ENCODE measurements around the gene CCM2L. TPM values are rescaled to one million over a fixed set of nuclear protein-coding genes. Genes with fewer than 3 reads are reported as not detected.

CCM2L gene
- total and polyA plus RNA-seq, 9 donors, result 1.4 to 9.9 (median 3.4) TPM

DNA sequence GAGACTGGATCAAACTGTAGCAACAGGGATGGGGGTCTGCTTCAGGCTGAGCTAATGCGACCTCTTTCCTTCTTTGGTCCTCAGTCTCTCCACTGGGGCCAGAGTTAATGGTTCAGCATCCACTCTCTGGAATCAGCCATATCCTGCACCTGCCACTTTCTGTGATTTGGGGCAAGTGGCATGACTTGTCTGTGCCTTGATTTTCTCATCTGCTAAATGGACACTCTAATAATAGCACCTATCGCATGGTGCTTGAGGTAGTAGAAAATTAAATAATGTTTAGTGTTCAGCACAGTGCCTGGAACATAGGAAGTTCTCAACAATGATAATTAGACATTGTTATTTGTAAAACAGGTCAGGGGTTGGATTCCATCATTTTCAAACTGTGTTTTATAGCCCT, 35.9 kb upstream of the CCM2L start:
- Histone ChIP-seq H3K36me3 (no peaks in the 10 kb centered on the region), H3K27me3 (no peaks in the 10 kb centered on the region), H3K4me1 (ENCODE audit: insufficient read depth) (no peaks in the 10 kb centered on the region), H3K27ac (no peak overlapping the region), H3K4me3 (no peak overlapping the region), H3K9me3 (no peaks in the 10 kb centered on the region)
- DNase-seq, result no peak
- WGBS, 3 donors, result 82 to 95% (median 91%) methylated on average over 2 of the region's 2 CpGs
- TF ChIP-seq, protein P1, sequence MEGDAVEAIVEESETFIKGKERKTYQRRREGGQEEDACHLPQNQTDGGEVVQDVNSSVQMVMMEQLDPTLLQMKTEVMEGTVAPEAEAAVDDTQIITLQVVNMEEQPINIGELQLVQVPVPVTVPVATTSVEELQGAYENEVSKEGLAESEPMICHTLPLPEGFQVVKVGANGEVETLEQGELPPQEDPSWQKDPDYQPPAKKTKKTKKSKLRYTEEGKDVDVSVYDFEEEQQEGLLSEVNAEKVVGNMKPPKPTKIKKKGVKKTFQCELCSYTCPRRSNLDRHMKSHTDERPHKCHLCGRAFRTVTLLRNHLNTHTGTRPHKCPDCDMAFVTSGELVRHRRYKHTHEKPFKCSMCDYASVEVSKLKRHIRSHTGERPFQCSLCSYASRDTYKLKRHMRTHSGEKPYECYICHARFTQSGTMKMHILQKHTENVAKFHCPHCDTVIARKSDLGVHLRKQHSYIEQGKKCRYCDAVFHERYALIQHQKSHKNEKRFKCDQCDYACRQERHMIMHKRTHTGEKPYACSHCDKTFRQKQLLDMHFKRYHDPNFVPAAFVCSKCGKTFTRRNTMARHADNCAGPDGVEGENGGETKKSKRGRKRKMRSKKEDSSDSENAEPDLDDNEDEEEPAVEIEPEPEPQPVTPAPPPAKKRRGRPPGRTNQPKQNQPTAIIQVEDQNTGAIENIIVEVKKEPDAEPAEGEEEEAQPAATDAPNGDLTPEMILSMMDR (IDR thresholded peaks at IDR 0.05), result no peak
- TF ChIP-seq EP300 (IDR thresholded peaks at IDR 0.05) (no peak), POLR2A (IDR thresholded peaks at IDR 0.05) (no peak)
- intact Hi-C loops (cut with DNase I), result no loop called here

DNA sequence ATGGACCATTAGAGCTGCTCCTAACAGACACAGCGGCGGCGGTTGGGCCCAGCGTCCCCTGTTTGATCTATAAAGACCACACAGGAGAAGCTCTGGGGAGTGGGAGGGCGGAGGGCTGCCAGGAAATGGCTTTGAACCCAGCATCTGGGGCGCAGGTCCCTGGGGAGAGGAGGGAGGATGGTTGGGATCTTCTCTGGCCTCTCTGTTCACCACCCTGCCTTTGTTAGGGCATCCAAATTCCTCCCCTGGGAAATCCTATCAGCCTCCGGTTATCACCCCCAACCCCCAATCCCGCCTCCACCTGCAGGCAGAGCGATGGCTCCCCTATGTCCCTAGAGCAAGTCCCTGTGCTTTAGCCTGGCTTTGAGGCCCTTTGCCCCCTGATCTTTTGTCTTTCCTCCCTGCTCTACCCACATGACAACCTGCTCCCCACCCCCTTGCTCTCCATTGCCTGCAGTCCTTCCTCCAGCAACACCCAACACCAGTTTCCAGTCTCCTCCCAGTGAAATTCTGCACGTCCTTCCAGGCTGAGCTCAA, 35.2 kb upstream of the CCM2L start:
- Histone ChIP-seq H3K27me3 (no peaks in the 10 kb centered on the region), H3K9me3 (no peaks in the 10 kb centered on the region), H3K4me3 (no peak overlapping the region), H3K4me1 (ENCODE audit: insufficient read depth) (no peaks in the 10 kb centered on the region), H3K36me3 (no peaks in the 10 kb centered on the region), H3K27ac (no peak overlapping the region)
- no peak for TF ChIP-seq POLR2A (IDR thresholded peaks at IDR 0.05)
- TF ChIP-seq, protein P1 (IDR thresholded peaks at IDR 0.05), result no peak
- TF ChIP-seq EP300 (IDR thresholded peaks at IDR 0.05), result no peak
- intact Hi-C loops (cut with DNase I), result no loop called here
- no peak for DNase-seq
- 8 to 12% (median 9%) methylated on average over 10 of the region's 10 CpGs for WGBS, 3 donors

DNA sequence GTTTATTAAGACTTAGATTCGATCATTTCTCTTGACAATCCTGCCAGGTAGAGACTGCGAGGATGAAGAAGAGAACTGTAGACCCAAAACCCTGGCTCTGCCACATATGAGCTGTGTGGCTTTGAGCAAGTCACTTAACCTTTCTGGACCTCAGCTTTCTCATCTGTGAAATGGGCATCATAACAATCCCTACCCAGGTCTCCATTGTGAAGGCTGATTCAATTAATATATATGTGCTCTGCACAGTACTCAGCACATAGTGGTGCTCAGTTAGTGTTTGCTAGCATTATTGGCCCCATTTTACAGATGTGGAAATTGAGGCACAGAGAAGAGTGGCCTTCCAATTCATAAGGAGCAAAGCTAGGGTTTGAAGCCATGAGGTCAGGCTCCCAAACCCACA, 34.4 kb upstream of the CCM2L start:
- WGBS, 3 donors, result 76 to 83% (median 78%) methylated on average over 2 of the region's 2 CpGs

DNA sequence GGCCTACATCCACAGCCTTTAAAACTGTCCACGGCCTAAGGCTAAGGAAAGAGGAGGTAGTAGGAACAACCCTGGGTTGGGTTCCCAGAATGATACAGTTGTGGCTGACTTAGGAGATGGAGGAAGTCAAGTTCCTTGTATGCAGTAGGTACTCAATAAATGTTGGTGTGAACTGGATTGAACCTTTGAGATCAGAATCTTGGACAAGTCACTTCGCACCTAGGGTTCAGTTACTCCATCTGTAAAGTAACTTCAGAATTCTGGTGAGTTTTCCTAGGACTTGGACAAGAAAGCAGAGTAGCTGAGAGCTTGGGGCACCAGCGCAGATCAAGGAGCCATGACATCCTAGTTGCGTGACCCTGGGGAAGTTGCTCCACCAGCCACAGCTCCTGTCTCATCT, 33.2 kb upstream of the CCM2L start:
- no peak for DNase-seq
- no peaks in the 10 kb centered on the region for H3K9me3 ChIP-seq
- no peak overlapping the region for H3K4me3 ChIP-seq
- H3K4me1 ChIP-seq (ENCODE audit: insufficient read depth), result no peaks in the 10 kb centered on the region
- no peaks in the 10 kb centered on the region for H3K36me3 ChIP-seq
- no peaks in the 10 kb centered on the region for H3K27me3 ChIP-seq
- intact Hi-C loops (cut with DNase I), result no loop called here
- TF ChIP-seq, protein P1 (IDR thresholded peaks at IDR 0.05), result no peak
- no peak for TF ChIP-seq POLR2A (IDR thresholded peaks at IDR 0.05)
- TF ChIP-seq EP300 (IDR thresholded peaks at IDR 0.05), result no peak
- no peak overlapping the region for H3K27ac ChIP-seq
- 86 to 97% (median 88%) methylated on average over 4 of the region's 4 CpGs for WGBS, 3 donors

More for the DNA sequence above, 34.4 kb upstream of the CCM2L start:
- no peak overlapping the region for H3K4me3 ChIP-seq
- H3K9me3 ChIP-seq, result no peaks in the 10 kb centered on the region
- intact Hi-C loops (cut with DNase I), result no loop called here
- H3K27me3 ChIP-seq, result no peaks in the 10 kb centered on the region
- H3K36me3 ChIP-seq, result no peaks in the 10 kb centered on the region
- no peak for DNase-seq
- no peaks in the 10 kb centered on the region for H3K4me1 ChIP-seq (ENCODE audit: insufficient read depth)
- H3K27ac ChIP-seq, result no peak overlapping the region
- TF ChIP-seq, protein P1 (IDR thresholded peaks at IDR 0.05), result no peak
- TF ChIP-seq EP300 (IDR thresholded peaks at IDR 0.05) (no peak), POLR2A (IDR thresholded peaks at IDR 0.05) (no peak)
